GM23338 (cell line): Measurements from ENCODE around the gene ATP6V1F.

ENCODE experiments used
- CREB1 ChIP-seq: fragments of 250-450 bp; sonication (Bioruptor Pico); IDR thresholded peaks from 2 replicates; pipeline ENCODE4 v1.5.0; 2020; ENCODE audit warnings: low read depth, mild to moderate bottlenecking, moderate library complexity
- CTCF ChIP-seq, 2 experiments: fragments of 200-600 bp in 1 of 2; sonication (generic) in 1 of 2; conservative IDR thresholded peaks; 2 replicates each; pipeline versions ENCODE4 v1.5.1 to v1.6.1; 2016 to 2017; ENCODE audit warnings: antibody characterized with exemption in 2 of 2, low read depth in 2 of 2, mild to moderate bottlenecking in 2 of 2, moderate library complexity in 1 of 2
- ETS1 ChIP-seq: IDR thresholded peaks from 2 replicates; pipeline ENCODE4 v1.6.1; 2016; ENCODE audit warnings: antibody characterized with exemption
- EZH2 ChIP-seq: fragments of 200-600 bp; sonication (generic); IDR thresholded peaks from one replicate; pipeline ENCODE4 v1.8.0; 2017; ENCODE audit warnings: antibody characterized with exemption, mild to moderate bottlenecking, low read depth; ENCODE audit not compliant: unreplicated experiment
- EZH2phosphoT487 ChIP-seq: fragments of 200-600 bp; sonication (generic); IDR thresholded peaks from one replicate; pipeline ENCODE4 v1.8.1; 2018; ENCODE audit warnings: antibody characterized with exemption; ENCODE audit not compliant: unreplicated experiment
- POLR2AphosphoS5 ChIP-seq: IDR thresholded peaks from 2 replicates; pipeline ENCODE4 v1.6.1; 2016; ENCODE audit warnings: antibody characterized with exemption, low read depth
- REST ChIP-seq: IDR thresholded peaks from one replicate; pipeline ENCODE4 v1.6.1; 2018; ENCODE audit warnings: antibody characterized with exemption; ENCODE audit not compliant: unreplicated experiment

GRCh38 chr7:128911423-128912031 lies 48.9 kb downstream of the ATP6V1F start:
- no peak for TF ChIP-seq CTCF (conservative IDR thresholded peaks at IDR 0.05; ENCODE audit: low read depth in 2 of 2)
- no peak for TF ChIP-seq POLR2AphosphoS5
- no peak for TF ChIP-seq ETS1
- TF ChIP-seq EZH2phosphoT487 = no peak
- TF ChIP-seq EZH2 = no peak
- TF ChIP-seq REST = no peak
- no peak for TF ChIP-seq CREB1 (CRISPR knock-in tag)
